Tibial artery (tissue), 4 donors: ENCODE data around the gene FOXO3.

ENCODE experiments used
- DNase-seq, 2 donors: peaks; one replicate each; pipeline ENCODE4 v3.0.0-alpha.2; 2019
- H3K27ac ChIP-seq, 2 donors: fragments of 200-600 bp; sonication (generic) in 1 of 2; 1 replicate in 1 of 2; 2 replicates in 1 of 2; pipeline ENCODE4 v1.5.1; 2018 to 2019; ENCODE audit warnings: mild to moderate bottlenecking in 1 of 2
- H3K27me3 ChIP-seq, 2 donors: fragments of 200-600 bp; sonication (generic) in 1 of 2; one replicate each; pipeline versions ENCODE4 v1.5.1 to v1.6.0; 2016 to 2019
- H3K36me3 ChIP-seq, 3 donors: fragments of 200-600 bp; sonication (generic) in 2 of 3; one replicate each; pipeline ENCODE4 v1.5.1; 2016 to 2019; ENCODE audit warnings: mild to moderate bottlenecking in 2 of 3
- H3K4me1 ChIP-seq, 4 donors: fragments of 200-600 bp; sonication (generic) in 2 of 4; 1 replicate in 3 of 4; 2 replicates in 1 of 4; pipeline ENCODE4 v1.5.1; 2016 to 2019
- H3K4me3 ChIP-seq, 2 donors: fragments of 200-600 bp; sonication (generic) in 1 of 2; 1 replicate in 1 of 2; 2 replicates in 1 of 2; pipeline ENCODE4 v1.5.1; 2018 to 2019; ENCODE audit warnings: mild to moderate bottlenecking in 2 of 2
- H3K9me3 ChIP-seq, 3 donors: fragments of 200-600 bp; sonication (generic) in 1 of 3; one replicate each; pipeline ENCODE4 v1.5.1; 2016 to 2019
- CTCF ChIP-seq, 2 experiments: fragments of 200-600 bp in 1 of 2; fragments of 450-650 bp in 1 of 2; IDR thresholded peaks; one replicate each; pipeline ENCODE4 v1.5.1; 2017 to 2019; ENCODE audit warnings: antibody characterized with exemption in 2 of 2, mild to moderate bottlenecking in 1 of 2, moderate library complexity in 1 of 2
- intact Hi-C: fragments of 100-400 bp; cut with DNase I; formaldehyde crosslinking; loops from one replicate; pipeline ENCODE4 v1.15.0; 2023; ENCODE audit warnings: low total_unique reads

Gene FOXO3

GRCh38 chr6:108622641-108623298 is 62.1 kb downstream of the FOXO3 start:
- no peak overlapping the region for H3K4me3 ChIP-seq
- peaks cover 8 to 100% (median 83%) of the 10 kb centered on the region in 4 donors for H3K4me1 ChIP-seq
- peak; percentile 77 to 82 for DNase-seq

GRCh38 chr6:108623995-108624394 is 63.3 kb downstream of the FOXO3 start:
- no peaks in the 10 kb centered on the region for H3K27me3 ChIP-seq
- no peak for DNase-seq
- no peak overlapping the region for H3K4me3 ChIP-seq
- no peaks in the 10 kb centered on the region for H3K36me3 ChIP-seq
- H3K27ac ChIP-seq, result peak overlapping the region in 1 of 2 donors; percentile 57
- no peak for TF ChIP-seq CTCF (IDR thresholded peaks at IDR 0.05)
- H3K4me1 ChIP-seq, result peaks cover 8 to 100% (median 78%) of the 10 kb centered on the region in 4 donors
- no peaks in the 10 kb centered on the region for H3K9me3 ChIP-seq
- intact Hi-C loops, result no loop called here

More at GRCh38 chr6:108622641-108623298, 62.1 kb downstream of the FOXO3 start:
- H3K9me3 ChIP-seq, result no peaks in the 10 kb centered on the region
- H3K36me3 ChIP-seq, result no peaks in the 10 kb centered on the region
- intact Hi-C loops, result no loop called here
- no peak for TF ChIP-seq CTCF (IDR thresholded peaks at IDR 0.05)
- H3K27ac ChIP-seq, result peak overlapping the region; percentile 57 to 61
- no peaks in the 10 kb centered on the region for H3K27me3 ChIP-seq

- no peak for DNase-seq
- intact Hi-C loops, result no loop called here
- Histone ChIP-seq H3K4me3 (no peak overlapping the region), H3K4me1 (peaks cover 8 to 100% (median 72%) of the 10 kb centered on the region in 4 donors), H3K27ac (no peak overlapping the region), H3K36me3 (no peaks in the 10 kb centered on the region), H3K9me3 (no peaks in the 10 kb centered on the region), H3K27me3 (no peaks in the 10 kb centered on the region)
- TF ChIP-seq CTCF (IDR thresholded peaks at IDR 0.05), result no peak
Measured at GRCh38 chr6:108625581-108625980, 64.9 kb downstream of the FOXO3 start.

GRCh38 chr6:108626777-108627176 is 66.1 kb downstream of the FOXO3 start:
- DNase-seq, result no peak
- intact Hi-C loops, result no loop called here
- no peak for TF ChIP-seq CTCF (IDR thresholded peaks at IDR 0.05)
- Histone ChIP-seq H3K9me3 (no peaks in the 10 kb centered on the region), H3K27ac (no peak overlapping the region), H3K27me3 (no peaks in the 10 kb centered on the region), H3K4me3 (no peak overlapping the region), H3K4me1 (peaks cover 8 to 100% (median 72%) of the 10 kb centered on the region in 4 donors), H3K36me3 (no peaks in the 10 kb centered on the region)

- Histone ChIP-seq H3K27ac (no peak overlapping the region), H3K27me3 (no peaks in the 10 kb centered on the region), H3K4me1 (peaks cover 7 to 100% (median 71%) of the 10 kb centered on the region in 4 donors), H3K36me3 (no peaks in the 10 kb centered on the region), H3K4me3 (no peak overlapping the region), H3K9me3 (no peaks in the 10 kb centered on the region)
- intact Hi-C loops, result no loop called here
- TF ChIP-seq CTCF (IDR thresholded peaks at IDR 0.05), result no peak
- DNase-seq, result no peak
Measured at GRCh38 chr6:108627692-108628550, 67.2 kb downstream of the FOXO3 start.
